GM12874 (cell line): ENCODE results near the gene ANXA6.

Experiments used
- CTCF ChIP-seq: IDR thresholded peaks from 2 replicates; pipeline ENCODE4 v1.5.1; 2011; ENCODE audit warnings: low read depth, mild to moderate bottlenecking, control low read depth, low read length, moderate library complexity; ENCODE audit not compliant: insufficient read depth

ANXA6 gene

DNA sequence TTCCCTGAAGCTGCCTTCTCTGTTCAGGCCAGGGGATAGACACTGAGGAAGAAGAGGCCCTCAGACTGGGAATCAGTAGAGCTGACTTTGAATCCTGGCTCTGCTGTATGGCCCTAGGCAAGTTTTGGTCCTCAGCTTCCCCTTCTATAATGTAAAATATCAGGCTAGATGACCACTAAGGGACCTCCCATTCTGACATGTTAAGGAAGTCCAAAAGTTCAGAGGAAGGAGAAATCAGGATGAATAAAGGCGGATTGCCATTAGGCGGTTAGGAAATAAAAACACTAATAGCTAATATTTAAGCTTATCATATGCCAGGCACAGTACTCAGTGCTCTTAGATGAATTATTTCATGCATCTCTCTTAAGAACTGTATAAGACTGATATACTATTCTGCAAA is 67.9 kb downstream of the ANXA6 start:
- no peak for TF ChIP-seq CTCF

DNA sequence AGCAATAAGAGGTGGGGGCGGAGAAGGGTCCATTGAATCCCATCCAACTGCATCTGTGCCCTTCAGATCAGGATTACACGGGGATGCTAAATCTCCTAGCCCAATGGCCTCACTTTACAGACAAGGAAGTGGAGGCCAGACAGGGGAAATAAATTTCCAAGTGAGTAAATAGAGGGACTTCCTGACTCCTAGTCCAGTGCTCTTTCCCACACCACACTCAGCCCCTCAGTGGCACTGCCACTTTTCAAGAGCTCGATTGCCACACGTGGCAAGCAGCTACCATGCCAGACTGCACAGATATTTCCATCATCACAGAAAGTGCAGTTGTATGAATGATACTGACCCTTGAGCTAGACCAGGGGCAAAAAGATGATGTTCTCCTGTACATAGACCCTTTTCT is 68.6 kb downstream of the ANXA6 start:
- TF ChIP-seq CTCF, result no peak

- no peak for TF ChIP-seq CTCF
These were observed 70.1 kb downstream of the ANXA6 start for GRCh38 chr5:151087486-151087885.

- no peak for TF ChIP-seq CTCF
These were observed 70.6 kb downstream of the ANXA6 start for GRCh38 chr5:151086905-151087360.

- TF ChIP-seq CTCF, result no peak
These were observed 71.2 kb downstream of the ANXA6 start for GRCh38 chr5:151086192-151086869.

- no peak for TF ChIP-seq CTCF
These were observed 72.0 kb downstream of the ANXA6 start for GRCh38 chr5:151085517-151086041.

GRCh38 chr5:151084363-151084762 is 73.2 kb downstream of the ANXA6 start:
- TF ChIP-seq CTCF, result no peak
